Measurements from ENCODE around the gene ACOT13. TPM values are rescaled to one million over a fixed set of nuclear protein-coding genes. Genes with fewer than 3 reads are reported as not detected.
"Not testable (repeated sequence)": the region's sequence is repeated elsewhere in the genome, so short reads cannot be mapped to it uniquely, and the experiment has no call there.

The ACOT13 gene
- polyA plus RNA-seq, 1 donor = 16.2 TPM

GRCh38 chr6:24692848-24693592, 26.1 kb downstream of the ACOT13 start:
- DNase-seq = no peak

GRCh38 chr6:24694198-24694597, 27.3 kb downstream of the ACOT13 start:
- DNase-seq = no peak

- DNase-seq = not testable (repeated sequence)
These were observed 28.8 kb downstream of the ACOT13 start for GRCh38 chr6:24695635-24696034.

GRCh38 chr6:24696097-24696496, 29.2 kb downstream of the ACOT13 start:
- no peak for DNase-seq

GRCh38 chr6:24699521-24700359, 32.9 kb downstream of the ACOT13 start:
- DNase-seq = no peak

- DNase-seq = no peak
These were observed 35.9 kb downstream of the ACOT13 start for GRCh38 chr6:24702720-24703282.

GRCh38 chr6:24704468-24704867, 37.6 kb downstream of the ACOT13 start:
- DNase-seq = no peak

- DNase-seq = no peak
These were observed 41.7 kb downstream of the ACOT13 start for GRCh38 chr6:24708612-24709011.

- no peak for DNase-seq
These were observed 42.3 kb downstream of the ACOT13 start for GRCh38 chr6:24709014-24709711.

GRCh38 chr6:24710519-24711303, 43.8 kb downstream of the ACOT13 start:
- no peak for DNase-seq

- not testable (repeated sequence) for DNase-seq
These were observed 49.8 kb downstream of the ACOT13 start for GRCh38 chr6:24716602-24717148.

- no peak for DNase-seq
These were observed 51.7 kb downstream of the ACOT13 start for GRCh38 chr6:24718449-24719124.

- peak; percentile 28 for DNase-seq
These were observed 52.5 kb downstream of the ACOT13 start, which contains the start of gene C6orf62 for GRCh38 chr6:24719125-24719971. Gene C6orf62, minus strand, starts transcription at chr6:24719154. Its CDS starts 486 bp downstream, at chr6:24718668.

GRCh38 chr6:24720131-24720603, 53.3 kb downstream of the ACOT13 start:
- DNase-seq = peak; percentile 63

GRCh38 chr6:24720604-24721460, 54.0 kb downstream of the ACOT13 start:
- peak; percentile 100 for DNase-seq

GRCh38 chr6:24721461-24722215, 54.8 kb downstream of the ACOT13 start:
- DNase-seq = no peak

- no peak for DNase-seq
These were observed 56.4 kb downstream of the ACOT13 start for GRCh38 chr6:24723270-24723669.

GRCh38 chr6:24730653-24731052, 63.8 kb downstream of the ACOT13 start:
- DNase-seq = not testable (repeated sequence)

Measured in hindlimb muscle (tissue), 1 donor.